K562 (cell line): ENCODE data around the gene TMPRSS9. TPM values are rescaled to one million over a fixed set of nuclear protein-coding genes. Genes with fewer than 3 reads are reported as not detected.
A peak's percentile ranks its signal among the peaks of the same experiment; 100 is the strongest.

Experiments
- ATAC-seq: fragments of 200-7000 bp; cut with Tn5 transposase; 3 replicates; pipeline ENCODE4 v1.9.1; 2020; ENCODE audit warnings: moderate library complexity
- BruUV-seq: library from RNA; stranded (reverse); fragments of 400-500 nt; replicated peaks from 2 replicates; lab custom pipeline; 2021; lab: Mats Ljungman, UMichigan
- CTCF ChIA-PET: fragments of 300-600 bp; formaldehyde crosslinking; extraction: SDS; loops from one replicate; lab custom pipeline; 2021; ENCODE audit warnings: low intra/inter-chr PET ratio; lab: Yijun Ruan, JAX
- POLR2A ChIA-PET: fragments of 300-600, 350-650 bp; sonication (Branson Sonifier 250); formaldehyde crosslinking; extraction: SDS; loops from one replicate; lab custom pipeline; 2021; ENCODE audit warnings: antibody characterized with exemption, inconsistent platforms; lab: Yijun Ruan, JAX
- DNase-seq, 4 experiments: peaks; one replicate each; pipeline versions ENCODE4 v3.0.0 to v3.0.0-alpha.2; 2011 to 2018; ENCODE audit warnings: low spot score in 3 of 4, mixed read lengths in 3 of 4; ENCODE audit errors: extremely low read depth in 1 of 4
- FAIRE-seq: peaks from 2 replicates; lab custom pipeline; 2011; peaks lifted over from hg19 to GRCh38; lab: Jason Lieb, UNC
- H2AFZ ChIP-seq: 2 replicates; pipeline ENCODE4 v1.6.0; 2011; ENCODE audit warnings: low read depth, low read length, control low read depth, inconsistent platforms
- H3K27ac ChIP-seq: fragments of 200-600 bp; 3 replicates; pipeline ENCODE4 v1.8.0; 2011; ENCODE audit warnings: low read depth, mild to moderate bottlenecking, control low read depth, inconsistent platforms, low read length, moderate library complexity, mixed read lengths; ENCODE audit errors: extremely low read depth
- H3K27me3 ChIP-seq, 2 experiments: fragments of 300-600 bp in 1 of 2; 2 replicates in 1 of 2; 3 replicates in 1 of 2; pipeline versions ENCODE4 v1.6.0 to v1.8.0; 2011; ENCODE audit warnings: inconsistent platforms in 2 of 2, low read length in 2 of 2, mild to moderate bottlenecking in 1 of 2, mixed read lengths in 1 of 2, moderate library complexity in 1 of 2; ENCODE audit not compliant: control insufficient read depth in 2 of 2, insufficient read depth in 2 of 2
- H3K36me3 ChIP-seq: fragments of 300-600 bp; 3 replicates; pipeline ENCODE4 v1.8.0; 2011; ENCODE audit warnings: mild to moderate bottlenecking, low read length, inconsistent platforms; ENCODE audit not compliant: control insufficient read depth, insufficient read depth
- H3K4me1 ChIP-seq, 2 experiments: fragments of 200-600 bp in 1 of 2; replicated peaks in 1 of 2; 2 replicates in 1 of 2; 3 replicates in 1 of 2; pipeline versions ENCODE4 v1.5.1 to v1.8.0; 2011; ENCODE audit warnings: inconsistent platforms in 2 of 2, low read length in 2 of 2, mild to moderate bottlenecking in 1 of 2, mixed read lengths in 1 of 2, moderate library complexity in 1 of 2; ENCODE audit not compliant: control insufficient read depth in 2 of 2, insufficient read depth in 2 of 2
- H3K4me2 ChIP-seq: 2 replicates; pipeline ENCODE4 v1.6.1; 2011; ENCODE audit warnings: low read length, control low read depth, inconsistent platforms, mixed read lengths; ENCODE audit not compliant: insufficient read depth
- H3K4me3 ChIP-seq: fragments of 200-600 bp; sonication (generic), shearing (Covaris generic); 2 replicates; pipeline ENCODE4 v1.5.1; 2016; ENCODE audit warnings: control low read depth, inconsistent platforms
- H3K79me2 ChIP-seq: fragments of 200-600 bp; 3 replicates; pipeline ENCODE4 v1.8.0; 2011; ENCODE audit warnings: low read length, inconsistent platforms; ENCODE audit not compliant: control insufficient read depth, insufficient read depth
- H3K9ac ChIP-seq, 2 experiments: 2 replicates each; pipeline versions ENCODE4 v1.6.0 to v1.6.1; 2011; ENCODE audit warnings: low read depth in 2 of 2, low read length in 2 of 2, control low read depth in 1 of 2, inconsistent platforms in 1 of 2, mild to moderate bottlenecking in 1 of 2, mixed read lengths in 1 of 2; ENCODE audit not compliant: insufficient read depth in 1 of 2
- H3K9me1 ChIP-seq: one replicate; pipeline ENCODE4 v1.6.0; 2011; ENCODE audit warnings: inconsistent platforms, mild to moderate bottlenecking, low read length, moderate library complexity; ENCODE audit not compliant: control insufficient read depth, insufficient read depth
- H3K9me3 ChIP-seq: replicated peaks from 2 replicates; pipeline ENCODE4 v1.5.1; 2011; ENCODE audit warnings: low read depth, low read length, inconsistent platforms; ENCODE audit not compliant: control insufficient read depth, insufficient read depth
- H4K20me1 ChIP-seq: replicated peaks from 2 replicates; pipeline ENCODE4 v1.6.1; 2011; ENCODE audit warnings: low read length, inconsistent platforms, mixed read lengths; ENCODE audit not compliant: control insufficient read depth, insufficient read depth
- BCOR ChIP-seq: fragments of 450-650 bp; IDR thresholded peaks from 2 replicates; pipeline ENCODE4 v1.6.1; 2016
- EGR1 ChIP-seq: fragments of 450-650 bp; conservative IDR thresholded peaks from 2 replicates; pipeline ENCODE4 v1.6.1; 2017; ENCODE audit warnings: mild to moderate bottlenecking
- FIP1L1 ChIP-seq: fragments of 200-400 bp; formaldehyde crosslinking; IDR thresholded peaks from 2 replicates; pipeline ENCODE4 v1.6.1; 2018; ENCODE audit warnings: mild to moderate bottlenecking, low read depth, low read length; ENCODE audit not compliant: poor library complexity, severe bottlenecking
- FOXP4 ChIP-seq: sonication (generic); formaldehyde crosslinking; IDR thresholded peaks from 2 replicates; pipeline ENCODE4 v1.8.0; 2022; ENCODE audit warnings: mild to moderate bottlenecking, missing genetic modification reagents, borderline replicate concordance
- GTF3C2 ChIP-seq: IDR thresholded peaks from 3 replicates; pipeline ENCODE4 v1.6.1; 2011; ENCODE audit warnings: borderline replicate concordance, mild to moderate bottlenecking, moderate library complexity; ENCODE audit not compliant: insufficient read length; ENCODE audit errors: extremely low read depth
- ILF3 ChIP-seq: fragments of 450-650 bp; IDR thresholded peaks from 2 replicates; pipeline ENCODE4 v1.6.1; 2018; ENCODE audit warnings: antibody characterized with exemption, mild to moderate bottlenecking, moderate library complexity, borderline replicate concordance
- POLR2AphosphoS2 ChIP-seq: IDR thresholded peaks from 2 replicates; pipeline ENCODE4 v1.6.1; 2012; ENCODE audit warnings: low read length, improper control_type of control experiment
- POLR2G ChIP-seq: fragments of 200-400 bp; formaldehyde crosslinking; IDR thresholded peaks from 2 replicates; pipeline ENCODE4 v1.6.1; 2017; ENCODE audit warnings: low read depth, mild to moderate bottlenecking, antibody characterized with exemption, low read length, moderate library complexity
- PTRF ChIP-seq: fragments of 450-650 bp; IDR thresholded peaks from 2 replicates; pipeline ENCODE4 v1.6.1; 2016; ENCODE audit warnings: mild to moderate bottlenecking, missing genetic modification characterization, missing compliant biosample characterization
- SIX5 ChIP-seq, 2 experiments: IDR thresholded peaks; 2 replicates each; pipeline ENCODE4 v1.6.1; 2011; ENCODE audit warnings: low read length in 2 of 2, borderline replicate concordance in 1 of 2, low read depth in 1 of 2, mild to moderate bottlenecking in 1 of 2, moderate library complexity in 1 of 2; ENCODE audit not compliant: insufficient read depth in 1 of 2
- SMARCA5 ChIP-seq: fragments of 450-650 bp; IDR thresholded peaks from 2 replicates; pipeline ENCODE4 v1.6.1; 2016
- SUPT5H ChIP-seq: fragments of 450-650 bp; IDR thresholded peaks from 2 replicates; pipeline ENCODE4 v1.6.1; 2016
- ZNF518B ChIP-seq: fragments of 250-450 bp; sonication (Bioruptor Pico); IDR thresholded peaks from 2 replicates; pipeline ENCODE4 v1.5.0; 2021; ENCODE audit warnings: mild to moderate bottlenecking, moderate library complexity
- WGBS: fragments of 100-300 bp; shearing (Covaris generic); methylation state at CpG from one replicate; pipeline ENCODE4 v1.1.6; 2016; ENCODE audit warnings: low coverage, mixed read lengths; ENCODE audit not compliant: insufficient coverage; ENCODE audit errors: missing lambda C conversion rate; 5-methylcytosine and 5-hydroxymethylcytosine counted together
- in situ Hi-C: fragments of 300-500 bp; cut with MboI; formaldehyde crosslinking; loops from 4 replicates; pipeline ENCODE4 v1.15.0; 2018; ENCODE audit warnings: inconsistent platforms, mixed read lengths
- intact Hi-C: fragments of 100-400 bp; cut with micrococcal nuclease; formaldehyde crosslinking; loops from 2 replicates; pipeline ENCODE4 v1.14.2; 2022
- polyA plus RNA-seq, 8 experiments: library from polyadenylated mRNA; depleted of rRNA in 4 of 8; stranded (reverse) in 5 of 8; unstranded in 3 of 8; fragments of >200 nt; fragmentation: Nextera tagmentation in 2 of 8; fragmentation: Illumina TruSeq in 1 of 8; extraction: Ambion mirVana in 2 of 8; extraction: Trizol in 1 of 8; gene quantifications; 2 replicates each; pipeline versions ENCODE4 v1.2.1 to v1.2.3, GENCODE V29; 2011 to 2014; ENCODE audit warnings: inconsistent platforms in 1 of 8, missing spikeins in 1 of 8
- total RNA-seq, 7 experiments: library from RNA; depleted of rRNA in 6 of 7; stranded (reverse); fragments of >200 nt in 6 of 7; fragmentation: Illumina TruSeq in 2 of 7; extraction: Trizol in 2 of 7; gene quantifications; 2 replicates each; pipeline versions ENCODE4 v1.2.1 to v1.2.3, GENCODE V29; 2011 to 2021; ENCODE audit warnings: low replicate concordance in 1 of 7

Gene TMPRSS9
- total and polyA plus RNA-seq, 9 of the 15 experiments (the other 6 are each of a cell fraction or from before 2014, with no cell fraction given): 0.01 to 0.03 TPM; not detected in 7

GRCh38 chr19:2415281-2415972, 55.4 kb downstream of the TMPRSS9 start:
- H3K9me1 ChIP-seq: no peaks in the 10 kb centered on the region
- DNase-seq (no peak), FAIRE-seq (no peak), ATAC-seq (peak; percentile 30; the same call in 1 of the 3 replicates)
- no peak overlapping the region for H3K27ac ChIP-seq
- H2AFZ ChIP-seq: no peak overlapping the region
- POLR2A ChIA-PET: no interaction called here
- CTCF ChIA-PET: no interaction called here
- no peaks in the 10 kb centered on the region; a peak in 1 of 5 replicates for H3K27me3 ChIP-seq
- H3K9me3 ChIP-seq: no peaks in the 10 kb centered on the region
- intact Hi-C loops (no loop called here), in situ Hi-C loops (no loop called here)
- peaks cover 0 to 16% of the 10 kb centered on the region in 2 experiments; a peak in 2 of 5 replicates for H3K4me1 ChIP-seq
- peaks cover 30% of the 10 kb centered on the region; the same call in 1 of the 3 replicates for H3K36me3 ChIP-seq
- no peak overlapping the region for H3K4me2 ChIP-seq
- no peaks in the 10 kb centered on the region for H4K20me1 ChIP-seq
- H3K4me3 ChIP-seq: no peak overlapping the region
- no peak overlapping the region; a peak in 1 of 4 replicates for H3K9ac ChIP-seq
- 93% methylated on average over 22 of the region's 29 CpGs for WGBS
- no peaks in the 10 kb centered on the region; the same call in 2 of the 3 replicates for H3K79me2 ChIP-seq
- BruUV-seq: no TSS peak
- TF ChIP-seq FIP1L1 (peak; percentile 9), POLR2AphosphoS2 (peak; percentile 69; the same call in 1 of the 2 replicates), POLR2G (peak; percentile 76), EGR1 (no peak), ZNF518B (CRISPR knock-in tag) (no peak), ILF3 (no peak), SUPT5H (peak; percentile 21; the same call in 1 of the 2 replicates), BCOR (peak; percentile 40; the same call in 1 of the 2 replicates), SIX5 (IDR thresholded peaks at IDR 0.05; ENCODE audit: borderline replicate concordance in 1 of 2, insufficient read depth in 1 of 2, low read depth in 1 of 2, low read length in 2 of 2) (0 out of 4 replicates have a peak, but pooled peaks of 1 of the 2 experiments have one; percentile 3), FOXP4 (no peak), SMARCA5 (0 out of 2 replicates have a peak, but pooled peaks have one; percentile 40), PTRF (no peak), GTF3C2 (peak; percentile 20)
